NCI-H526 treated with DMSO at 0.1 percent for 48 hours (cell line): Measurements from ENCODE around the gene TIAM2.
"Not testable (repeated sequence)": the region's sequence is repeated elsewhere in the genome, so short reads cannot be mapped to it uniquely, and the experiment has no call there.

ENCODE experiments used
- DNase-seq: peaks from one replicate; lab custom pipeline; 2025; lab: John Stamatoyannopoulos, UW

TIAM2 gene

GRCh38 chr6:154991207-154991606 lies 3.9 kb upstream of the TIAM2 start:
- DNase-seq: no peak

GRCh38 chr6:154993026-154993425 lies 2.1 kb upstream of the TIAM2 start:
- DNase-seq: no peak

- DNase-seq: no peak
These were observed 1.4 kb upstream of the TIAM2 start for GRCh38 chr6:154993710-154994109.

DNA sequence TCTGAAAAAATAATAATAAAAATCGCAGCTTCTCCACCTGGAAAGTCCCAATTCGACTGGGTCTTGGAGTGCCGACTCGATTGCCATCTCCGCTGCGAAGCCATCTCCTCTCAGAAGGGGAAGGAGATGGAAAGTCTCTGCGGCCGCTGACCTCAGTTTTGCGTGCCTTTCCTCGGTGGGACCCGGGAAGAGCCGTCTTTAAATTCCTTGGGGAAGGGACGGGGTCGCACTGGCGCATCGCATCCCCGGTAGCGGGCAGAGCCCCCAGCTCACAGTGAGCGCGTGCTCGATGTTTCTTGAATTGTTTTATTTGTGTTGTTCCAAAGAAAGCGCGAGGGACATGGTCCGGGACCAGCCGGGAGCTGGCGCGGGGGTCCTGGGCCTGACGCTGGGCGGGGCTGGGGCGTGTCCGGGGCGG lies 270 bp upstream of the TIAM2 start:
- DNase-seq: no peak

DNA sequence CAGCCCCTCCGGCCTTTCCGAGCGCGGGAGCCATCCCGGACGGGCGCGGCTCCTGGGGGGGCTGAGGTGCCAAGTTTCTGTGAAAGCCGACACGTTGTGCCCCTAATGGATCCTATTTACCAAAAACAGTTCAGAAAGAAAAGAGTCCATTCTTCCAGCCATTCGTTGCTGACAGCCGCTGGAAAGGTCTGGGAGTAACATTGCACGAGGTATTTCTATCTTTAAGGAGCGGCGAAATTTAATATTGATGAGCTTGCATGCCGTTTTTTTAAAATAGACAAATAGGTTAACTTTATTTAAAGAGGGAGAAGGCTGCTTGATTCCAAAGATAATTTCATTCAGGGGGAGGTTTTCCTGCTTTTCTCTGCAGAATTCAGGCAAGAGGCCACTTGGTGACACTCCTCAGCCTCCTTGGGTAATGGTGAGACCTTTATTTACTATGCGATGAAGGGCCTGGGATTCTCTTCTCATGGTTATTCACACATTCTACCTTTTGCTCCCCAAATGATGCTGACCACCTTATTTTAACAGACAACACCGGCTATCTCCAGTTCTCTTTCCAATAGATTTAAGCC lies 988 bp downstream of the TIAM2 start:
- DNase-seq: no peak

- no peak for DNase-seq
These were observed 1.8 kb downstream of the TIAM2 start for GRCh38 chr6:154996841-154997311.

DNA sequence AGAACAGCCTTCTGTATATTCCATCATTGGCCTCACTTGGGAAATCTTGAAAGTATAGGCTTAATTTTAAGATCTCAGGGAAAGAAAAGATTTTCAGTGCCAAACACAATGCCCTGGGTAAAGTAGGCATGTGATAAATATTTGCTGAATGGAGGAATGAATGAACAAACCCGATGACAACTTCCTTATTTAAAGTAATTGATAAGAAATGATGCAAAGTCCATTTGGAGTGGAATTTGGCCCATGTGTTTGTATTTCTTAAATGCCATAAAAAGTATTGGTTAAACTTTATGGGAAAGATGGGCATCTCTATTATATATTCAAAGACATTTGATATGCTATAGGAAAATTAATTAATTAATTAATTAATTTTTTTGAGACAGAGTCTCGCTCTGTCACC lies 3.7 kb downstream of the TIAM2 start:
- no peak for DNase-seq

- no peak for DNase-seq
These were observed 6.4 kb downstream of the TIAM2 start for GRCh38 chr6:155001482-155001881.

DNA sequence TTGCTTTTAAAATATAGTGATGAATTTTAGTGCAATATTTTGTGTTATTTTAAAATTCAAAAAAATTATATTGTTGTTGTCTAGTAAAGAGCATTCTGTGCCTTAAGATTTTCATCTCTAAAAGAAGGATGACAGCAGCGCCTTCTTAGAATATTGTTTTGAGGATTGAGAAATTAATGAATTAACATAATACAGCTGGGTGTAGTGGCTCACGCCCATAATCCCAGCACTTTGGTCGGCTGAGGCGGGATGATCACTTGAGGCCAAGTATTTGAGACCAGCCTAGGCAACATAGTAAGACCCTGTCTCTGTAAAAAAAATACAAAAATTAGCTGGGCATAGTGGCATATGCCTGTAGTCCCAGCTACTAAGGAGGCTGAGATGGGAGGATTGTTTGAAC lies 6.8 kb downstream of the TIAM2 start:
- no peak for DNase-seq

DNA sequence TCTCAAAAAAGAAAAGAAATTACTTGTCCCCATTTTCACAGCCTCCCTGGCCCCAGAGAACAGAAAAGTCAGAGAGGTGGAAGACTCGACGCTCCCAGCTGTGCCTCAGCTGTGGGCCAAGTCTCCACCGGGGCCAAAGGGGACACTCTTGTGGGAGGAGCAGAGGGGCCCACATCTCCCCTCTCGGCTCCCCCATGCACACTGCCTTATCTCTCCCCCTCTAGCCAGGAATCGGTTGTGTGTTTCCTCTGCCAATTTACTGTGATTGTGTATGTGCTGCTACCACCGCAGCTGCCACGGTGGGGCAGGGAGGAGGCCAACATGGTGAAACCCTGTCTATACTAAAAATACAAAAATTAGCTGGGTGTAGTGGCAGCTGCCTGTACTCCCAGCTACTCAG lies 8.4 kb downstream of the TIAM2 start:
- no peak for DNase-seq

DNA sequence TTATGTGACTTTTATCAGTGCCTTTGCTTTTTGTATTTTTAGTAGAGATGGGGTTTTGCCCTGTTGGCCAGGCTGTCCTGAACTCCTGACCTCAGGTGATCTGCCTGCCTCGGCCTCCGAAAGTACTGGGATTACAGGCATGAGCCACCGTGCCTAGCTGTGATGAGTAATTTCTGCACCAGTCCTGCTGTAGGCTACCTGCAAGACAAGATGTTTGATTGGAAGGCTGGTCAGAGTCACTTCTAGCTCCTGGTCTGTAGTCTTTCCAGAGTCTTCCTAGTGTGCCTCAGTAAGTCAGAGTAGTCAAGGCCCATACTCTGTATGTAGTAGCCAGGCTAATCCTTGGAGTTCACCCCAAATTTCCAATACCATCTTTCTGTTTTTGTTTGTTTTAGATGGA lies 8.9 kb downstream of the TIAM2 start:
- no peak for DNase-seq

- DNase-seq: no peak
These were observed 9.7 kb downstream of the TIAM2 start for GRCh38 chr6:155004576-155005372.

GRCh38 chr6:155008625-155009024 lies 13.5 kb downstream of the TIAM2 start:
- DNase-seq: no peak

GRCh38 chr6:155010940-155011339 lies 15.8 kb downstream of the TIAM2 start:
- DNase-seq: no peak

DNA sequence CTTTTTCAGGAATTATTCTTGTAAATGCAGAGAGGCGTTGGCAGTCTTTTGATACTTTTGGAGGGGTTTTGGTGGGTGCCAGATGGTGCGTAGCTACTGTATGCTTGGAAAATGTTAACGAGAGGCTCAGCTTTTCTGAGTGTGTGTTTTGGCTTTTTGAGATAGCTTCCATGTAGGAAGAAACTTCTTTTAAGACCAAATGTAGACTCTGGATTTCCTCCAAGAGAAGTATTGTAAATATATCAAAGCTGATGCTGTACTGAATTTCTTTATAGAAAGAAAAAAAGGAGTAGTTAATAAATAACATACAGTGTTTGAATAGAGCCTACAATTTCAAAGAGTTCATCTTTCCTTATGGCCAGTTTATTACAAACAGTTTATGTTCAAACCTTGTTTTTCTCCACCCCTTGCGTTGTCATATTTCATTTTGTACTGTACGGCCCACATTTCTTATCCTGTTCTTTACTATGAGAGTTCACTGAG lies 16.7 kb downstream of the TIAM2 start:
- no peak for DNase-seq

DNA sequence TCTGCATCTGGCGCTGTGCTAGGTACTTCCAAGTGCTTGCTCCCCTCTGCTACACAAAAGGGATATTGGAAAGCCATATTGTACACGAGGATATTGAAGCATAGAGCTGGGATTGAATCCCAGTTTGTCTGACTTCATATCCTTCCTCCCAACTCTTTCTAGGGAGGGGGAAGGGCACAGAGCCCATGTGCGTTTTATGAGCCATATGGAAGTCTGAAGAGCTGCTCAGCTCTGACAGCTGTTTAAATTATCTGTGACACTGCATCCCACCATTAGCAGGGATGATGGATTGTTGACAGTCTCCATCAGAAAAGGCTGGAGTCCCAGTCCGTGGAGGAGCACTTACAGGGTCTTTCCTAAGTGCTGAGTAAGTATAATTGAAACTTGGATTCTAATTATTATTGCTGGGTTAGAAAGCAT lies 18.4 kb downstream of the TIAM2 start:
- DNase-seq: no peak

DNA sequence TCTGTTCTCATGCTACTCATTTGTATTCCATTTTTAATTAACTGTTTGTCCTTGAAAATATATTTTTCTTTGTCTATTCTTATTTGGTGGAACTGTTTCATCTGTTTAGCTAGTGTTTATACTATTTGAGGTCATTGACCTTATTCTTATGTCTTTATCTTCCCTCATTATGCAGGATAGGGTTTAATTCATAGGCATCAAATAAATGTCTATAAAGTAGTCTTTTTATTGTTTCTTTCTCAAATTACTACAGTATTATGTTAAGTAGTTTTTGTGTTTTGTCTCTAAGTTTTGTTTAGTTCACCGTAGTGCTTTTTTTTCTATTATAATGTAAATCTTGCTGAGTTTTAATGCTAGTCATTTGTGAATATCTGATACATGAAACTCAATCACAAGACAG lies 19.0 kb downstream of the TIAM2 start:
- no peak for DNase-seq

DNA sequence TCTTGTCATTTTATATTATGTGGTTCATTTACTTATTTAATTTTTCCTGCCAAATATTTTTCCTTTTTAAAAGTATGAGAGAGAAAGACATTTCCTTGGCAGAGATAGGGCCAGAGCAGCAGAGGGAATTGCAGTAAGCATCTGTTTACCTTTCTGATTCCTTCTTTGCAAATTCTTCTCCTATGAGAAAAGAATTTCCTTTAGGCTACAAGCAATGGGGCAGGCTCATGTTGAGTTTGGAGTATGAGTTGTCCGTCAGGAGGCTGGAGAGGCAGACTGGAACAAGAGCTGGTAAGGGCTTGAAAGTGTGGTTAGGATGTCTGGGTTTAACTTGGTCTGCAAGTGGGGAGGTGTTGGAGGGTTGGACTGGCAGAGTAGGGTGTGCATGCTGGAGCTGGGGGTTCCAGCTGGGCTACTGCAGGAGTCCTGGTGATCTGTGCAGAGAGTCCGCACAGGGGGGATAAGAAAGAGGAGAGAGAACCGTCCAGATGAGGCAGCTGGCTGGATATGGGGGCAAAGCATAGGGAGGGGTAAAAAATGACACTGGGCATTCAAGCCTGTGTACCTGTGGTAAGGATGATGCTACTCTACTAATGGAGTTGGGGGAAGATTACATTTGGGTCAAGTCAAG lies 19.7 kb downstream of the TIAM2 start:
- DNase-seq: no peak

DNA sequence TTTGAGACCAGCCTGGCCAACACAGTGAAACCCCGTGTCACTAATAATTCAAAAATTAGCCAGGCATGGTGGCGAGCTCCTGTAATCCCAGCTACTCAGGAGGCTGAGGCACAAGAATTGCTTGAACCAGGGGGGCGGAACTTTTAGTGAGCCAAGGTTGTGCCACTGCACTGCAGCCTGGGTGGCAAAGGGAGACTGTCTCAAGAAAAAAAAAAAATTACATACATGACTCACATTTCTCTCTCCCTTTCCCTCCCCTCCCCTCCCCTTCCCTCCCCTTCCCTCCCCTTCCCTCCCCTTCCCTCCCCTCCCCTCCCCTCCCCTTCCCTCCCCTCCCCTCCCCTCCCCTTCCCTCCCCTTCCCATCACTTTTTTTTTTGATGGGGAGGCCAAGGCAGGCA lies 23.3 kb downstream of the TIAM2 start:
- not testable (repeated sequence) for DNase-seq

- DNase-seq: no peak
These were observed 26.6 kb downstream of the TIAM2 start for GRCh38 chr6:155021680-155022079.

DNA sequence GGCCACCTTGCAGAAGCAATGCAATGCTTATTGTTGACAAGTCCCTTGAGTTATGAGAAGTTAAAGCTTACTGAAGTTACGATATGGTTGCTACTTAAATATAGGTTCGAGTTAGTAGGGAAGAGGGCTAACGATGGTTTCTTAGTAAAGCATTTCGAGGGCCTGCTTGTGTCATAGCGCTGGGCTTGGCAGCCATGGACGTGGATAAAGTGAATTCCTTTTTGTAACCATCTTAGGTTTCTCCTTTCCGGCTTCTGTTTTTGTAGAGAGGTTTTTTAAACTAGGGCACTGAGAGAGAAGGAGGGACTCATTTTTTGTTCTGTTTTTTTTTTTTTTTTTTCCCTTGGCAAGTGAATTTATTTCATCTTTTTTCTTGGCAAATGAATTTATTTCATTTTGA lies 27.6 kb downstream of the TIAM2 start:
- no peak for DNase-seq

DNA sequence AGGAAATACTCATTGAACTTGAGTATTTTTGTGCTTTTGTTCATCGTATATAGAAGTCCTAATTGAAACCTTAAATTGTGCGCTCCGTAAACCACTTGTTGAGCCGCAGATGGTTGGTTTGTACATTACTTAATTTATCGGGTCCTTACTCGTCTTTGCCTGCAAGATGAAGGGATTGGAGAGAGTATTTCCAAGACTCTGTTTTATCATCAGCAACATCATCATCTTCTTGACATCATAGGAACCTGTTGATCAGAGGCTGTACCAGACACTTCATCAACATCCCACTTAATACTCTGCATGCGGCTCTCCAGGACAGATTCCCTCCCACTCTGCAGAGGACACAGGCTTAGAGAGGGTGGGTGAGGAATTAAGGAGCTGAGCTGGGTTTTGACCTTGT lies 28.6 kb downstream of the TIAM2 start:
- DNase-seq: no peak

- no peak for DNase-seq
These were observed 29.4 kb downstream of the TIAM2 start for GRCh38 chr6:155024391-155025027.
